Activated CD4-positive, alpha-beta T cell treated with anti-CD3 and anti-CD28 coated beads, Interleukin-2, Interleukin-4, amounts not matched to agents 100 ng/mL and 50 ng/mL, durations not matched to agents 16 hours and 8 hours (primary cell): ENCODE measurements around the gene BRIP1.
"Not testable (repeated sequence)": the region's sequence is repeated elsewhere in the genome, so short reads cannot be mapped to it uniquely, and the experiment has no call there.

Source experiments
- DNase-seq: peaks from one replicate; pipeline ENCODE4 v3.0.0-alpha.2; 2020; ENCODE audit warnings: low spot score

The BRIP1 gene

GRCh38 chr17:61799812-61800484 lies 63.4 kb downstream of the BRIP1 start:
- DNase-seq = no peak

- DNase-seq = no peak
Measured at GRCh38 chr17:61797283-61797682, 66.0 kb downstream of the BRIP1 start.

GRCh38 chr17:61795546-61795945 lies 67.8 kb downstream of the BRIP1 start:
- no peak for DNase-seq

- DNase-seq = no peak
Measured at GRCh38 chr17:61794792-61795191, 68.5 kb downstream of the BRIP1 start.

- DNase-seq = no peak
Measured at GRCh38 chr17:61794242-61794641, 69.1 kb downstream of the BRIP1 start.

- no peak for DNase-seq
Measured at GRCh38 chr17:61793565-61793964, 69.8 kb downstream of the BRIP1 start.

GRCh38 chr17:61789872-61790271 lies 73.5 kb downstream of the BRIP1 start:
- DNase-seq = no peak

- no peak for DNase-seq
Measured at GRCh38 chr17:61786088-61786487, 77.2 kb downstream of the BRIP1 start.

GRCh38 chr17:61784510-61784909 lies 78.8 kb downstream of the BRIP1 start:
- no peak for DNase-seq

- no peak for DNase-seq
Measured at GRCh38 chr17:61783556-61784304, 79.6 kb downstream of the BRIP1 start.

- no peak for DNase-seq
Measured at GRCh38 chr17:61783120-61783519, 80.2 kb downstream of the BRIP1 start.

- no peak for DNase-seq
Measured at GRCh38 chr17:61782683-61783082, 80.6 kb downstream of the BRIP1 start.

- no peak for DNase-seq
Measured at GRCh38 chr17:61775364-61775763, 88.0 kb downstream of the BRIP1 start.

GRCh38 chr17:61774724-61775123 lies 88.6 kb downstream of the BRIP1 start:
- DNase-seq = no peak

GRCh38 chr17:61774087-61774486 lies 89.2 kb downstream of the BRIP1 start:
- DNase-seq = not testable (repeated sequence)

- no peak for DNase-seq
Measured at GRCh38 chr17:61770752-61771533, 92.4 kb downstream of the BRIP1 start.

GRCh38 chr17:61770043-61770442 lies 93.3 kb downstream of the BRIP1 start:
- no peak for DNase-seq

GRCh38 chr17:61768405-61768804 lies 94.9 kb downstream of the BRIP1 start:
- DNase-seq = no peak

- no peak for DNase-seq
Measured at GRCh38 chr17:61766520-61766919, 96.8 kb downstream of the BRIP1 start.

- no peak for DNase-seq
Measured at GRCh38 chr17:61764846-61765245, 98.5 kb downstream of the BRIP1 start.

GRCh38 chr17:61761827-61762226 lies 101.5 kb downstream of the BRIP1 start:
- DNase-seq = no peak

GRCh38 chr17:61759362-61759761 lies 104.0 kb downstream of the BRIP1 start:
- DNase-seq = no peak

GRCh38 chr17:61758430-61758829 lies 104.9 kb downstream of the BRIP1 start:
- no peak for DNase-seq
